DOHH2 (cell line): ENCODE results near the gene ZFP57.

Source experiments
- H3F3A ChIP-seq: fragments of 200-600 bp; sonication (generic), shearing (Covaris generic); 2 replicates; pipeline ENCODE4 v1.6.0; 2016; ENCODE audit warnings: antibody characterized with exemption, mild to moderate bottlenecking; ENCODE audit not compliant: control insufficient read depth, insufficient read depth
- H3K27ac ChIP-seq: fragments of 200-600 bp; sonication (generic); 2 replicates; pipeline ENCODE4 v1.5.1; 2014; ENCODE audit warnings: low read depth, mild to moderate bottlenecking, low read length, moderate library complexity
- H3K27me3 ChIP-seq: fragments of 200-600 bp; sonication (generic); 2 replicates; pipeline ENCODE4 v1.6.1; 2014; ENCODE audit warnings: mild to moderate bottlenecking, low read length, mixed read lengths; ENCODE audit not compliant: control insufficient read depth
- H3K36me3 ChIP-seq: fragments of 200-600 bp; sonication (generic); 2 replicates; pipeline ENCODE4 v1.6.1; 2014; ENCODE audit warnings: mild to moderate bottlenecking, low read length, moderate library complexity, mixed read lengths; ENCODE audit not compliant: control insufficient read depth
- H3K4me1 ChIP-seq: fragments of 200-600 bp; sonication (generic); 2 replicates; pipeline ENCODE4 v1.6.1; 2014; ENCODE audit warnings: mild to moderate bottlenecking, low read length, mixed read lengths; ENCODE audit not compliant: control insufficient read depth
- H3K4me2 ChIP-seq: fragments of 200-600 bp; sonication (generic); 2 replicates; pipeline ENCODE4 v1.6.0; 2014; ENCODE audit warnings: mild to moderate bottlenecking, low read length, moderate library complexity
- H3K4me3 ChIP-seq: fragments of 200-600 bp; sonication (generic); 2 replicates; pipeline ENCODE4 v1.5.1; 2014; ENCODE audit warnings: mild to moderate bottlenecking, low read length, mixed read lengths
- H3K79me2 ChIP-seq: fragments of 200-600 bp; sonication (generic); 2 replicates; pipeline ENCODE4 v1.6.1; 2014; ENCODE audit warnings: mild to moderate bottlenecking, low read length, mixed read lengths; ENCODE audit not compliant: control insufficient read depth
- H3K9me2 ChIP-seq: fragments of 200-600 bp; sonication (generic); replicated peaks from 2 replicates; pipeline ENCODE4 v1.6.1; 2014; ENCODE audit warnings: mild to moderate bottlenecking, low read length, mixed read lengths; ENCODE audit not compliant: control insufficient read depth
- H3K9me3 ChIP-seq: fragments of 200-600 bp; sonication (generic); 2 replicates; pipeline ENCODE4 v1.6.1; 2014; ENCODE audit warnings: antibody characterized with exemption, low read length, mixed read lengths; ENCODE audit not compliant: control insufficient read depth, insufficient read depth
- H4K20me1 ChIP-seq: fragments of 200-600 bp; sonication (generic); 2 replicates; pipeline ENCODE4 v1.6.0; 2014; ENCODE audit warnings: low read depth, mild to moderate bottlenecking, antibody characterized with exemption, low read length, moderate library complexity; ENCODE audit not compliant: control insufficient read depth, insufficient read depth
- CTCF ChIP-seq: fragments of 200-600 bp; sonication (generic); IDR thresholded peaks from one replicate; pipeline ENCODE4 v1.5.1; 2014; ENCODE audit warnings: antibody characterized with exemption, mild to moderate bottlenecking, low read depth, low read length; ENCODE audit not compliant: poor library complexity, severe bottlenecking
- EZH2phosphoT487 ChIP-seq: fragments of 200-600 bp; sonication (generic); IDR thresholded peaks from 2 replicates; pipeline ENCODE4 v1.6.1; 2017; ENCODE audit warnings: borderline replicate concordance, mild to moderate bottlenecking, antibody characterized with exemption, low read length, moderate library complexity, mixed read lengths

The ZFP57 gene

GRCh38 chr6:29629571-29629970 is 51.4 kb downstream of the ZFP57 start:
- TF ChIP-seq CTCF (no peak), EZH2phosphoT487 (no peak)
- Histone ChIP-seq H3K4me1 (peaks cover 51% of the 10 kb centered on the region), H3K79me2 (no peaks in the 10 kb centered on the region), H3K4me2 (peak overlapping the region; percentile 98), H3K9me2 (no peaks in the 10 kb centered on the region), H3K36me3 (no peaks in the 10 kb centered on the region), H3F3A (peaks cover 23% of the 10 kb centered on the region), H4K20me1 (peaks cover 6% of the 10 kb centered on the region; the same call in 1 of the 2 replicates), H3K9me3 (no peaks in the 10 kb centered on the region), H3K4me3 (peak overlapping the region; percentile 90), H3K27me3 (no peaks in the 10 kb centered on the region), H3K27ac (no peak overlapping the region)

- Histone ChIP-seq H3K27ac (no peak overlapping the region), H3F3A (peaks cover 15% of the 10 kb centered on the region), H3K27me3 (no peaks in the 10 kb centered on the region), H3K9me3 (no peaks in the 10 kb centered on the region), H3K4me1 (peaks cover 42% of the 10 kb centered on the region), H3K9me2 (no peaks in the 10 kb centered on the region), H3K4me2 (peak overlapping the region; percentile 98), H4K20me1 (peaks cover 6% of the 10 kb centered on the region; the same call in 1 of the 2 replicates), H3K4me3 (peak overlapping the region; percentile 90), H3K79me2 (no peaks in the 10 kb centered on the region), H3K36me3 (no peaks in the 10 kb centered on the region)
- peak; percentile 59 for TF ChIP-seq CTCF
- TF ChIP-seq EZH2phosphoT487, result no peak
These were observed 52.3 kb downstream of the ZFP57 start for GRCh38 chr6:29628419-29629281.

DNA sequence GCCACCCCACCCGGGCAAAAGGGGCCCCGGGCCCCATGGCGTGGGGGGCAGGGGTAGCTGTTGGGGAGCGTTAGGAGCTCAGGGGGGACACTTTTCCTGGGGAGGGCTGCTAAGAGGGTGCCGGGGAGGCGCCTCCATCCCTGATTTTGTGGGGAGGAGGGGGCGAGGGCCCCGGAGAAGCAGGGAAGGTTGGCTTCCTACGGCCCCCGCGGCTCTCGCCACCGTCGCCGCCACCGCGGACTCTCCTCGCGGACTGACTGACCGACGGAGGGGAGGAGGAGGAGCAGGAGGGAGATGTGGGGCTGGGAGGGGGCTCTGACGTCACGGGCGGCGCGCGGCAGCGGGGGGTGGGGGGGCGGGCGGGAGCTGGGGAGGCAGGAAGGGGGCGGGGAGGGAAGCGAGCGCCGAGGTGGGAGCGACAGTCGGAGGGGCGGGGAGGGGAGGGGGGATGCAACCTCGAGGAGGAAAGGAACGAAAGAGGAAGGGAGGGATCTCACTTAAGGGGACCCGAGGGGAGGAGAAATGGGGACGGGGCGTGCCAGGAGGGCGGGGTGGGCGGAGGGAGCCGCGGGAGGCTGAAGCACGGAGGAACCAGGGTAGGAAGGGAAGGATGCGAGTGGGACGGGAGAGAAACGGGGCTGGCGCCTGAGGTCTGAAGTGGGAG is 53.1 kb downstream of the ZFP57 start:
- peak overlapping the region; percentile 98 for H3K4me2 ChIP-seq
- peaks cover 36% of the 10 kb centered on the region for H3K4me1 ChIP-seq

More for the DNA sequence above, 53.1 kb downstream of the ZFP57 start:
- Histone ChIP-seq H3K27me3 (no peaks in the 10 kb centered on the region), H4K20me1 (peaks cover 6% of the 10 kb centered on the region; the same call in 1 of the 2 replicates), H3K9me3 (no peaks in the 10 kb centered on the region), H3K4me3 (peak overlapping the region; percentile 90), H3K27ac (no peak overlapping the region), H3K79me2 (no peaks in the 10 kb centered on the region), H3F3A (peaks cover 12% of the 10 kb centered on the region), H3K9me2 (no peaks in the 10 kb centered on the region), H3K36me3 (no peaks in the 10 kb centered on the region)
- TF ChIP-seq CTCF (no peak), EZH2phosphoT487 (no peak)
